NB4 (cell line): ENCODE measurements around the gene LCN15.

ENCODE experiments used
- DNase-seq: peaks from one replicate; pipeline ENCODE4 v3.0.0; 2010; ENCODE audit warnings: low read depth
- H3K4me3 ChIP-seq: one replicate; pipeline ENCODE4 v1.5.1; 2011; ENCODE audit warnings: mild to moderate bottlenecking, low read depth, low read length, moderate library complexity
- CTCF ChIP-seq: IDR thresholded peaks from one replicate; pipeline ENCODE4 v1.5.1; 2012; ENCODE audit warnings: low read depth, low read length
- MAX ChIP-seq: IDR thresholded peaks from 2 replicates; pipeline ENCODE4 v1.6.1; 2011; ENCODE audit warnings: low read depth, low read length
- MYC ChIP-seq: IDR thresholded peaks from 2 replicates; pipeline ENCODE4 v1.6.1; 2011; ENCODE audit warnings: low read depth, low read length
- POLR2A ChIP-seq: IDR thresholded peaks from 2 replicates; pipeline ENCODE4 v1.6.1; 2011; ENCODE audit warnings: mild to moderate bottlenecking; ENCODE audit not compliant: insufficient read length; ENCODE audit errors: extremely low read depth

Gene LCN15

GRCh38 chr9:136740069-136740468 lies 24.2 kb downstream of the LCN15 start:
- DNase-seq, result no peak
- TF ChIP-seq POLR2A (no peak), MAX (no peak)

GRCh38 chr9:136739509-136739908 lies 24.8 kb downstream of the LCN15 start:
- TF ChIP-seq MAX (no peak), POLR2A (no peak), MYC (no peak), CTCF (no peak)
- H3K4me3 ChIP-seq, result no peak overlapping the region
- DNase-seq, result no peak

More at GRCh38 chr9:136740069-136740468, 24.2 kb downstream of the LCN15 start:
- no peak overlapping the region for H3K4me3 ChIP-seq

GRCh38 chr9:136738960-136739359 lies 25.4 kb downstream of the LCN15 start:
- no peak overlapping the region for H3K4me3 ChIP-seq
- no peak for DNase-seq
- no peak for TF ChIP-seq POLR2A
- no peak for TF ChIP-seq MYC
- no peak for TF ChIP-seq CTCF
- no peak for TF ChIP-seq MAX

GRCh38 chr9:136735812-136736480 lies 28.4 kb downstream of the LCN15 start:
- DNase-seq, result no peak
- H3K4me3 ChIP-seq, result no peak overlapping the region
- TF ChIP-seq CTCF (no peak), POLR2A (no peak), MAX (no peak), MYC (no peak)

GRCh38 chr9:136734837-136735496 lies 29.4 kb downstream of the LCN15 start:
- TF ChIP-seq CTCF (no peak), MAX (no peak), POLR2A (no peak), MYC (no peak)
- no peak overlapping the region for H3K4me3 ChIP-seq
- no peak for DNase-seq

GRCh38 chr9:136733611-136734010 lies 30.7 kb downstream of the LCN15 start:
- H3K4me3 ChIP-seq, result no peak overlapping the region
- TF ChIP-seq CTCF (no peak), MAX (no peak), POLR2A (no peak), MYC (no peak)
- no peak for DNase-seq
